ENCODE data around the gene SUZ12.

- TF ChIP-seq MLLT1 (IDR thresholded peaks at IDR 0.05) (no peak), POLR2A (conservative IDR thresholded peaks at IDR 0.05) (no peak), REST (IDR thresholded peaks at IDR 0.05; ENCODE audit: borderline replicate concordance) (no peak), REST (CRISPR knock-in tag; IDR thresholded peaks at IDR 0.05; ENCODE audit: low read depth) (no peak), ZNF121 (CRISPR knock-in tag; conservative IDR thresholded peaks at IDR 0.05) (no peak), ZNF444 (CRISPR knock-in tag; IDR thresholded peaks at IDR 0.05) (no peak)
Measured at GRCh38 chr17:31919802-31920525, 16.8 kb upstream of the SUZ12 start.

All from K562 (cell line).